DMS153 (cell line): ENCODE data around the gene AEN.

Experiments
- DNase-seq: peaks from one replicate; lab custom pipeline; 2025; lab: John Stamatoyannopoulos, UW

AEN gene, protein sequence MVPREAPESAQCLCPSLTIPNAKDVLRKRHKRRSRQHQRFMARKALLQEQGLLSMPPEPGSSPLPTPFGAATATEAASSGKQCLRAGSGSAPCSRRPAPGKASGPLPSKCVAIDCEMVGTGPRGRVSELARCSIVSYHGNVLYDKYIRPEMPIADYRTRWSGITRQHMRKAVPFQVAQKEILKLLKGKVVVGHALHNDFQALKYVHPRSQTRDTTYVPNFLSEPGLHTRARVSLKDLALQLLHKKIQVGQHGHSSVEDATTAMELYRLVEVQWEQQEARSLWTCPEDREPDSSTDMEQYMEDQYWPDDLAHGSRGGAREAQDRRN

DNA sequence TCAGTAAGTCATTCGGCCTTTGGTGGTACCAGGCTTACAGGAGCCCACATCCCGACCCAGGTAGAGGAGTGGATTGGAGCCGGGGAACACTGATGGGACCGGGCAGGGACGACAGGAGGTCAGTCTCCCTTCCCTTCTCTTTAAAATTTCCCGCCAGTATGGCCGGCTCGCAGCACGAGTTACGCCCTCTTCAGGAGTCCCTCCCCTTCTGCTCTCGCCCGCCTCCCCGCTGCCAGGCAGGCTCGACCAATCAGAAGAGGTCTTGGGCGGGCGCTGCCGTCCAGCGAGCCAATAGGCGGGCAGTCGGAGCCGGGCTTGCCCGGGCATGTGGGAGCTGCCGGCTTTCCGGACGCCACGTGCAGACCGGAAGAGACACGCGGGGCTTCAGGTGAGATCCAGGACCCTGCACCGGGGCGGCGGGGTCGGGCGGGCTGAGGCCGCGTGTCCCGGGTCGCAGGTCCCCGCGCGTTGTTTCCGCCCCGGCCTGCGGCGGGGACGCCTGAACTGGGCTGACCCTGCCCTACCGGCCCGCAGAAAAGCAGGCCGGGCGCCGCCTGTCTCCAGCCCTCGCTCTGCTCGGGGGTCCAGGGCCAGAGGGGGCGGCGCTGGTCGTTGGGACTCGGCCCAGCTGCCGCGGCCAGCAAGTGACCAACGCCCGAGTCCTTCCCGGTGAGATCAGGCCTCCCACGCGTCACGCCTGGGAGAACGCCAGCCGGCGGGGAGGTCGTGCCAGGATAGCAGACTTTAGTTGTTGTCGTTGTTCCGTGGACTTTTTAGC, at the start of gene AEN:
Gene AEN (plus strand): TSS at position 346 of the 778 bp plus-strand sequence. CDS start 4,870 bp downstream, outside the sequence.
- peak; percentile 71 for DNase-seq

DNA sequence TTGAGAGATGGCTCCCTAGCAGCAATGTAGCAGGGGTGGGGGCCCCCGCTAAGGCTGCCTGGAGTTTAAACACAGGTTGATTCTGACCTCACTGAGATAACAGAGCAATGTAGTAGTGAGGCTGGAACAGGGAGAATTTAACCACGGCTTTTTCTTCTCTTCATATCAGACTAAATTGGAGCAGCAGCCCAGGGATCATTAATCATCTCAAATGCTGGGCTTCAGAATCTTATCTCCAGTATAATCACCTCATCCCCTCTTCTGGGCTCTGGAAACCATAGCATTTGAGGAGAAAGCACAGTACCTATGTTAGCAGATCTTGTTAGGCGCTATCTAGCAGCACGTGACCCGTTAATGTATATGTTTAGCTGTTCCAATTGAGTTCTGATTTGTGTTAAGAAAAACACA, 49.3 kb upstream of the AEN start:
- no peak for DNase-seq

DNA sequence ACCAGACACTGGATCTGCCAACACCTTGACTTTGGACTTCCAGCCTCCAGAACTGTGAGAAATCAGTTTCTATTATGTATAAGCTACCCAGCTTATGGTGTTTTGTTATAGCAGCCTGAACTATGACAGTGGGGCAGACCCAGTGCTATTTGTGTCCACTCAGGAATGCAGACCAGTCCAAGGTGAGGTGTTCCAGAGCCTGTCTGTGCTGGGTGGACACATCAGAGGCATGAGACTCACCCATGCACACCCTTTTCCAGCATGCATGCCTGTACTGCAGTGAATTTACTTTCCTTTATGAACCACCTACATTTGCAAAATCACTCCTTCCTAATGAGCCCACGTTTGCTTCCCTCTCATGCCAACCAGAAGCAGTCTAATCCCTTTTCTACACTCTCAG, 47.1 kb upstream of the AEN start:
- DNase-seq: no peak

DNA sequence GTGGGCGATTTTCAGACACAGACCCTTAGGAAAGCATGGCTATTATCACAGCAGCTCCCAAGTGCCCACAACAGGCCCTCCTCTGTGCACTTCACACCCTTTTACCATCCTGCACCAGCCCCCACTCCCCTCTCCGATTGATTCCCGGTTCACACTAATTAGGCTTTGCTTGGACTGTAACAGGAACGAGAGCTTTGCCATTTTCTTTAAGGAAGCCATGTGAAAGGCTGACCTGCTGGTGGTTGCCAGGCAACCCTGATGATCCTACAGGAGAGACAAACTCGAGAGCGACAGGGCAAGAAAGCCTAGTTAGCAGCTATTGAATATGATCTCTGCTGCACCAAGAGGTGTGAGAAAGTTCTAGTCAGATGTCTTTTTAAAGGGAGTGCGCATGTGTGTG, 46.5 kb upstream of the AEN start:
- DNase-seq: peak; percentile 6

DNA sequence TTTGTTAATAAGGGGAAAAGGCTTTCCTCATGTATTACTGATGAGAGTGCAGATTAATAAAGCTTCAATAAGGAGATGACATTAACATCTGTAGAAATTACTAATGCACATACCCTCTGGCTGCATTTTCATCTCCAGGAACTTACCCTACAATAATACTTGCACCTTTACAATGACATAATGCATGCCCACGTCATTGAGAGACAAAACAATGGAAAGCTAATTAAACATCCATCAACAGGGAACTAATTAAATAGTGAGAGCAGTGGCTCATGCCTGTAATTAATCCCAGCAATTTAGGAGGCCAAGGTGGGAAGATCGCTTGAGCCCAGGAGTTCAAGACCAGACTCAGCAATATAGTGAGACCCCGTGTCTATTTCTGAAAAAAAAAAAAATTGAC, 41.8 kb upstream of the AEN start:
- DNase-seq: no peak

DNA sequence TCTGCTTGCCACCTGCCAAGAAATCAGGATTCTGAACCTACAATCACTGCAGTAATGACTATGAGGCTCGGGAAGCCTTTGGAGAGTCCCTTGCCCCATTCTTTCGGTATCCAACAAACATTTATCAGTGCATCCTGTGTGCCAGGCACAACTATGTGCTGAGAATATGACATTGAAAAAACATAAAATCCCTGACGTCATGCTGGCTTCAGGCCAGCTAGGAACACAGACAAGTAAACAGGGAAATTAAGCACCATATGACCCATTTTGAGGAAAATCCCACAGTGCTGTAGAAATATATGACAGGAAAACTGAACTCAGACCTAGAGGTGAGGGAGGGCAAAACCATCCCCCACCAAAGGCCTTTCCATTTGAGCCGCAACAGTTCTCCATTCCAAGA, 40.6 kb upstream of the AEN start:
- DNase-seq: no peak

DNA sequence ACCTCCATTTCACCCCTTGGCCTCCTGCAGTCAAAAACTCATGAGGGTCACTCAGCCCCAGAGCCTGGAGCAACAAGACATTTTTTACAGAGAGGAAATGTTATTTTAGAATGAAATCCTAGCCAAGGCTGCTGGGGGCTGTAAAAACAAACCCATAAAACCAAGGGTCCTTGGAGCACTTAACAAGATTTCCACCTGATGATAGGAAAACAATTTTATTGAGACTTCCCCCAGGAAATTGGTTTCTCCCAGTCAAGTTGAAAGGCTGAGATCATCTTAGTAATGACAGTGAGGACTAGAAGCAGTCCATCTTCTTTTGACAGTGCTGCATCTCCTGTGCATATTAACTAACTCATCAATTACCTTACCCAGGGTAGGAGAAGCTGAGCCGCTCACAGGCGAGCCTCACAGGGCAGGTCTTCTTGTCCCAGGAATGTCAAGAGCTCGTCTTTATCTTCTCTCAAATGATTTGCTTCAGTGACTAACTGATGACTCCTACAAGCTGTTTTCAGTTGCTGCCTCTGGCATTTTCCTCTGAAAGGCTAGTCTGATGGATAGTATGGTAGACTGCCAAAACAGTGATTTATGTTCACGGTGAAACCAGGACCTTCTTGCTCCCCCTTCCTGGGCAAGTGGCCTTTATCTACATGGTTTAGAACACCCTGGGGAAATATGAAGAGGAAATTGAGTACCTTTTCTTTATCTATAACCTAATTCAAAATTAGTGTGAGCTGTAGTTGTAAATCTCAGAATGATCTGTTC, 34.6 kb upstream of the AEN start:
- no peak for DNase-seq

DNA sequence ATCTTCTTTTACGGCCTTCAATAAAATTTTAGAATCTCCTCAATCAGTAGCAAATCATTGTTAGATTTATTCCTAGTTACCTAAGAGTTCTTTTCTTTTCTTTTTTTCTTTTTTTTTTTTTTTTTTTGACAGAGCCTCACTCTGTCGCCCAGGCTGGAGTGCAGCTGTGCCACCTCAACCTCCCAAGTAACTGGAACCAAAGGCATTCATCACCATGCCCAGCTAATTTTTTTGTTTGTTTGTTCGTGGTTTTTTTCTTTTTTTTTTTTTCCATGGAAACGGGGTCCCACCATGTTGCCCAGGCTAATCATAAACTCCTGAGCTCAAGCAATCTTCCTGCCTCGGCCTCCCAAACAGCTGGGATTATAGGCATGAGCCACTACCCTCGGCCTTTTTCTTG, 30.4 kb upstream of the AEN start:
- no peak for DNase-seq

DNA sequence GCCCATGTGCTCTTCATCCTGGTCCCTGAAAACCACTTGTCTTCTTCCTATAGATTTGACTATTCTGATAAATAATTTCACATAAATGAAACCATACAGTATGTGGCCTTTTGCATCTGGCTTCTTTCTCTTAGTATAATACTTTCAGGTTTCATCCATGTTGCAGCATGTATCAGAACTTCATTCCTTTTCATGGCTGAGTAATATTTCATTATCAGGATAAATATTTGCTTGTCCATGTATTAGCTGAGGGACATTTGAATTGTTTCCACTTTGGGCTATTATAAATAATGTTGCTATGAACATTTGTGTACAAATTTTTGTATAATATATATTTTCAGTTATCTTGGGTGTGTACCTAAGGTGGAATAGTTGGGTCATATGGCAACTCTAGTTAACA, 29.8 kb upstream of the AEN start:
- no peak for DNase-seq

DNA sequence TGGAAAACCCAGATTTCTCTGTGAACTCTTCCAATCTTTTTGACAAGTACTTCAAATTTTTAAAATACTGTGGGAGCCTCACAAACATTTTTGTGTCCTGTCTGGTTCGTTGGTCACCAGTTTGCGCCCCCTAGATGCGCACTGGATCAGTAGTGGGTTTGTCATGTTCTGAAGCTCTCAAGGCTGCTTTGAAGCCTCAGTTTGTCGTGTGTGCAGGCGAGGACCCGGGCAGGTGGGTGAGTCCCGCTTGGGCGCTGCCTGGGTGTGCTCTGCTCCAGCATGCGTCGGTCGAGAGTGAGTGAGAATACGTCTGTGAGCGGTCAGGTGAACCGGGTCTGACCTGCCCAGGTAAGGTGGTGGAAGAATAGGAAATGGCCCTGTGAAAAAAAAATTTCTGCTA, 17.3 kb upstream of the AEN start:
- DNase-seq: no peak

DNA sequence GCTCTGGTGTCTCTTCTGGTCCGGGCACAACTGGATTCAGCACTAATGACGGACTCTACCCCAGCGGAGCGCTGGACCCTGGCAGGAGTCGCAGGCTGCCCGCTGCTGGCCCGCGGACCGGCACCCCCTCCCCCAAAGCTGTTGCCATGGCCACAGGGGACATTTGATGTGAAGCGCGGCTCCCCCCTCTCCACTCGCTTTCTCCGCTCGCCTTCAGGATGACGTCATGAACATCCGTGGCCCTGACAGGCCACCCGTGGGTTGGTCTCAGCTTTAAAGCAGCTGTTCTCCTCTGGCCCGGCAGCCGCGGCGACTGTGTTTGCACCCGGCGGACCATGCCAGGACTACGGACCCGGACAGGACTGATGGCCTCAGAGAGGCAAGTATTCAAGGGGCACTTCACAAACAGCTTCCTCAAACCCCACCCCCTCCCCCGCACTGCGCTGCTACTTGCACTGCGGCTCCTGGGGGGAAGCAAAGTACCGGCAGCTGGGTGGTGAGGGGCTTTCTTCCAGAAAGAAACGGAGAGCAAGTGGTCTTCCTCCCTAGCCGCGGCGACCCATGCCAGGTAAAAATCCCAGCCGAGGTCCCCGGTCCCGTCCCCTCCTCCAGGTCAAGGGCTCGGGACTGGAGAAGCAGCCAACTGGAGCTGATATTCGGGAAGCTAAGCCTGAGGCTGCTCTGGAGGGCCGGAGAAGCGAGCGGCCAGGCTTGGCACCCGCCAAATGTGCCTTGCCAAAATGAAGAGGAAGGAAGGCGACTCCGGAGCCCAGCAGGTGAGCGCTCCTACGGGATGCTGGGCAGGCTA, 16.6 kb upstream of the AEN start:
- no peak for DNase-seq

DNA sequence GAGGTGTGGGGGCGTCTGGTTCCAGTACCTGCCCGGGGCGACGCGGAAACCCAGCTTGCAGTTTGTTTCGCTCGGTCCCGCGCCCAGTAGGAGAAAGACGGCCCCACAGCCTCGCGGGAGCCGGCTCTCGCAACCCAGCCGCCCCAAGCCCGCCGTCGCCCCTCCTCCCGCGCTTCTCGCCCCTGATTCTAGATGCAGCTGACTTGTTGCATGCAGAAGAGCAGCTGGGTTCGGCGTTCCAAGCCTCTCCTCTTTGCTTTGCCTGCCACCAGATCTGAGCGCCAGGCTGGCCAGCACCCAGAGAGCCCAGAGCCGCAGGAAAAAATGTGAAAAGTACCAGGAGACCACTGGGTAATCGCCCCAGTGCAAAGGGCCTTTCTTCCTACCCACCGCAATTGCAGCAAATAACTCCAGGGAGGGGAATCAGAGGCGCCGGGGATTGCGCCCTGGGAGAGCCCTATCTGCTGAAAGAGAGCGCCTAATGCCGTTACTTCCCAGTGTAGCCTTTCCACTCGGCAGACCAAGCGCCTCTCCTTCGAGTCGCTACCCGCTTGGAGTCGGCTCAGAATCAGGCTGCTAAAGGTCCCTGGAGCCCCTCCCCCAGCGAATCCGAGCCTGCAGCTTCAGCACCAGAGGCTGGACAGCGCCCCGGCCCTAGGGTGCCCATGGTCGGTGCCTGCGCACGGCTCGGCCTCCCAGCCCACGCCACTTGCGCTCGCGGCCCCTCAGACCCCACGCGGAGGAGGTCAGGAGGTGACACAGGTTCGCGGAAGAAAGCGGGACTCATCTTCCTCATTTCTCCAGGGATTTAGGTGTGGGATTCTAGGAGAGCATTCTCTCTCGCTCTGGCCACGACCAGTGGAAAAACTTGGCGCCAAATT, 15.7 kb upstream of the AEN start:
- DNase-seq: no peak

DNA sequence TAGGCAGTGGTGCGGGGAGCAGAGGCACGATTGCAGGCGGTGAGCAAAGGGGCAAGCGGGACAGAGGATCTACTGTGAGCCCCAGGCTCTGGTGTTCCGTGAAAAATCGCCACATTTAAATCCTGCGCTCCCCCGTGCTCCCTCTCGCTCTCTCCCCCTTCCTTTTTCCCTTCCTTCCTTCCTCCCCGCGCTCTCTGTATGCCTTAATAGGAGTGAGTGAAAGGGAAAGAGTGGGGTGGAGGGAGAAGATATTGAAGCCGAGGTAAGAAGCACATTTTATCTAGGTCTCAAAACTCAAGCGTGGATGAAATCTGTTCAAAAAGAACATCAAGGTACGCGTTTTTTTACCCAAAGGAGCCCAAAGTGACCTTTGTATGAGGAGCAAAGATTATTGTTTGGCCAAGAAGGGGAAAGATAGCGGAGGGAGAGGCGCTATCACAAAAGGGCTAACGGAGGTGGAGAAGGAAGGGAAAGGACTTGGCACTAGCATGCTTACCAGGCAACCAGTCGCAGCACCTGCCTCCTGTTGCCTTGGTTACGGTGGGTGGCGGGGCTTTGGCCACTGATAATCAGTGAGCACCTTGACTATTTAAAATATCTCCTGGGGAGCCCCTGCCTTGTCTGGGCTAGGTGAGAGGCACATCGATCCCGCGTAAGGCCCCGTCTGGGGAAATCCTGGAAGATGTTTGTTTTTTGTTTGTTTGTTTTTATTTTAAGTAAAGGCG, 14.9 kb upstream of the AEN start:
- no peak for DNase-seq

DNA sequence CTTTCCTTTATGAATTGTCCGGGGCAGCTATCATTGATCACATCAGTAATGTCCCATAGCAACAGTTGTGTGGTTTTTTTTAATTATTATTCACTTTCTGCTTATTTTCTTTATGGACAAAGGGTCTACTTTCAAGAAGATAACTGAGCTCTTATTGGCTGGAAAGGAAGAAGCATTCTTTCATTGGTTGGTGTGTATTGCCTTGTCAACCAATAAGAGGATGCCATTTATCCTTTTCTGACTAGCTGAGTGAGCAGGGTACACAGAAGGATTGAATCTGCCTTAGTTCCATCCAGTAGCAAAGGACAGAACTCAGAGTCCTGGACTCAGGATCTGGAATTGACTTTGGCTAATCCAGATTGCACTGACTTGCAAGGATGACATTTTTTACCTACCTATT, 13.2 kb upstream of the AEN start:
- DNase-seq: no peak

DNA sequence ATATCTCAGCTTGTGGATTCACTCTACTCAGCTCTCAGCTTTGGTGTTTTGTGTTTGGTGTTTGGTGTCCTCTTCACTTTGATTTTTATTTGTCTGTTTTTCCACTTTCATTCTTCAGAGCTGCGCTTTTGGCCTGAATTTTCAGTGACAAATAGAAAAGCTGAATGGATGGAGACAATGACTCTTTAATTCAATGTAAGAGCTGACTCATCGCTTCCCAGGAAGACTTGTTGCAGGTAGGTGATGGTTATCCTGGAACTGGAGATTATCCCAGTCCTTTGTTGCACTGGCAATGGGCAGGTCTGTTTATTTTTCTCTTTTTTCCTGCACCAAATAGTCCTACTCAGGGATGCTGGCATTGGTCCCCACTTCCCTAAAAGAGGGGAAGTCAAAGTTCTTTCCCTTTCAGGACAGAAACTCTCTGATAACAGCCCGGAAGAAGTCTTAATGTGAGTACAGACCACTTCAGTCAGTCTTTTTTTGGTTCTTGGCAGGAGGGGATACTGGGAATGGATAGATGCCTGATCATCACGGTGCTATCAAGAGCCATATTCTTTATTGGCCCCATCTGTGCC, 12.4 kb upstream of the AEN start:
- no peak for DNase-seq

DNA sequence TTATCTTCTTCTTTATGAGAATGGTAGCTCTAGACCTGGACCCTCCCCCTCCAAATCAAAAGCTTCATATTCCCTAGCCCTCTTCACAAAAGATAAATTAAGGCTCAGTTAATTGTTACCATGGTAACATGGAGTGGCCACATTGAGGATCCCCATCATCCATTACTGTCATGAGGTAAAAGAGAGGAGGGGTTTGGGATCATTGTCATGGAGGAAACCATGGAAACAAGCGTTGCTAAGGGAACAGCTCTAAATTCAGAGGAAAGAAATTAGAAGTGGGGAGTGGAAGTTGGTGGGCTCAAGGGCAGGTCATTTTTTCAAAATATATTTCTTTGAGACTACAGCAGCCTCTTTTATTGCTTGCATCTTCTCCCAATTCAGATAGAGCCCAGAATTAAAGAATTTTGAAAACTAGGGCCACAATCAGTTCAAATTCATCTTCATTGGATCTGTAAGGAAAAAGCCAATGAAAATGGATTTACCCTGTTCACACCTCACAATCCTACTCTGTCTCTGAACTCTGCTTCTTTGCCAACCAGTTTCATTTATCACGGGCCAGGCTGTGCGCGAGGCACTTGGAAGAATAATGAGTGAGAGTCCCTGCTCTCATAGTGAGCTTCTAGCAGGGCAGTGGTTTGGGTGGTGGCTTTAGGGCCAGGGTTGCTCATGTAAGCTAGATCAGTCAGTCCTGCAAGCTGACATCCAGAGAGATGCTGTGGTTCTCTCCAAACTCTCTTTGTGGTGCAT, 11.6 kb upstream of the AEN start:
- no peak for DNase-seq

DNA sequence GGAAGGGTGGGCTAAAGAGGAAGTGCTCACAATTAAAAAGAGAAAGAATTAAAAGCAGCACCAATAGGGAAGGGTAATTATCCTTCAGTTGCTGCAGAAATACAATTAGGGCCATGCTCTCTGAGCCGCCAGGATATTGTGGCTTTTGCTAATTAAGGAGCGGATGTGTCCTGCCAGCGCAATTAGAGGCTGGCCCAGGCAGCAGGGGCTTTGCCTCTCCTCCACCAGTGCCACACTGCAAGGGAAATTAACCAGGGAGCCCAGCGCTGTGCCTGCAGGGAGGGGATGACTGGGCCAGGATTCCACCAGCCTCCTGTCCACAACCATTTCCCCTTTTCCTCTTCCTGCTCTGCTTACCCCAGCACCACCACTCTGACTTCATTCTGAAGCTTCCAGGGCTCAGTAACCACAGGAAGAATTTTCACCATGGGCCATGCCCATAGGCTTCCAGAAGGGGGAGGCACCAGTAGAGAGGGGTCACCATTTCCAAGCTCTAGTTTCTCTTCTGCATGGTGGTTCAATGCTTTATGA, 10.4 kb upstream of the AEN start:
- no peak for DNase-seq

DNA sequence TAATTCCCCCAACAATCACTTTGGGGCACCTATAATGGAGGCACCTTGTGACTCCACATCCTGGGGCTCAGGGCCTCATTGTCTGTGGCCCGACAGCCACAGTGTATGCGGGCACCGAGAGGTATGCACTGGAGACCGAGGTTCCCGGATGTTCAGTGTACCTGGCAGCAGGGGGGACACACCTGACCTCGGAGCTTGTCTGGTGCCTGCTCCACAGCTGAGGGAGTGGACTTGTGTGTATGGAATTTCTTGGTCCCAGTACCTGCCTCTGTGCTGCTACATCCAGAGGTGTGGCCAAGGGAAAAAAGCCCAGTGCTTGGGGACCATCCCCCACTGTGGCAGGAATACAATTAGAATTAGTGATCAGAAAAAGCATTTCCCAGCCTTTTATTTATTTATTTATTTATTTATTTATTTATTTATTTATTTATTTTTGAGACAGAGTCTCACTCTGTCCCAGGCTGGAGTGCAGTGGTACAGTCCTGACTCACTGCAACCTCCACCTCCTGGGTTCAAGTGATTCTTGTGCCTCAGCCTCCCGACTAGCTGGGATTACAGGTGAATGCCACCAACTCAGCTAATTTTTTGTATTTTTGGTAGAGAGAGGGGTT, 8.8 kb upstream of the AEN start:
- no peak for DNase-seq
